ENCODE measurements around the gene ABLIM3.

GRCh38 chr5:149240354-149240998 lies 99.2 kb downstream of the ABLIM3 start:
- no peak for TF ChIP-seq CTCF (IDR thresholded peaks at IDR 0.05)
- TF ChIP-seq POLR2A (IDR thresholded peaks at IDR 0.05): no peak
- no peak for TF ChIP-seq POLR2AphosphoS5 (IDR thresholded peaks at IDR 0.05)

Measured in transverse colon (tissue), 4 donors.